Measurements from ENCODE around the gene SPTBN4.
A peak's percentile ranks its signal among the peaks of the same experiment; 100 is the strongest.

Gene SPTBN4

DNA sequence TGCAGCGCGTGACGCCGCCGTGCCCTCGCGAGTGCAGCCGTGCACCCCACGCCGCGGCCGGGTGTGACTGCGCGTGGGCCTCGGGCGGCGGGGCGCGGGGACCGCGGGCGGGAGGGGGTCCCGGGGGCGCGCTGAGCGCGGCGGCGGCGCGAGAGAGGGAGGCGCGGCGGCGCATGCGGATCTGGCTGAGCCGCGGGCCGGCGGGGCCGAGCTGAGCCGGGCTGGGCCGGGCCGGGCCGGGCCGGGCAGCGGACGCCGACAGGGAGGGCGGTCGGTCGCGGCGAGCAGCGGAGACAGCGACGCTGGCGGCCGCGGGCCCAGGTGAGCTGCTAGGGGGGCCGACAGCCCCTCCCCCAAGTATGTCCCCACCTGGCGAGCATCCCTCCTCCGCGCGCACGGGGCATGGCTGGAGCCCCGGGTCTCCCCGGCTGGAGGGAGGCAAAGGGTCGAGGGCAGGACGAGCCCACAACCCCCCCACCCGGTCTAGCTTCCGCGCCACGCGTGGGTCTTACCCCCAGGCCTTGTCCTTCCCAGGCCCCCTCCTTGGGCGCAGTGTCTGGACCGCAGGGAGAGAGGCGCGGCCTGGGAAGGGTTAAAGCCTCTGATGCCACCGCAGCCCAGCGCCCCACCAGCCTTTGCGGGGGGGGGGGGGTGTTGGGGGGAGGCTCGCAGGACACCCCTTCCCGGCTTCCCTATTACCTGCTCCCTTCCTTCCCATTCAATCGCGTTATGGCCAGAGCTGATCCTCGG lies at the start of gene SPTBN4:
SPTBN4 (plus strand) TSS at position 17 of the 750 bp plus-strand sequence. CDS start 5,621 bp downstream, outside the sequence.
- TF ChIP-seq, protein P1, sequence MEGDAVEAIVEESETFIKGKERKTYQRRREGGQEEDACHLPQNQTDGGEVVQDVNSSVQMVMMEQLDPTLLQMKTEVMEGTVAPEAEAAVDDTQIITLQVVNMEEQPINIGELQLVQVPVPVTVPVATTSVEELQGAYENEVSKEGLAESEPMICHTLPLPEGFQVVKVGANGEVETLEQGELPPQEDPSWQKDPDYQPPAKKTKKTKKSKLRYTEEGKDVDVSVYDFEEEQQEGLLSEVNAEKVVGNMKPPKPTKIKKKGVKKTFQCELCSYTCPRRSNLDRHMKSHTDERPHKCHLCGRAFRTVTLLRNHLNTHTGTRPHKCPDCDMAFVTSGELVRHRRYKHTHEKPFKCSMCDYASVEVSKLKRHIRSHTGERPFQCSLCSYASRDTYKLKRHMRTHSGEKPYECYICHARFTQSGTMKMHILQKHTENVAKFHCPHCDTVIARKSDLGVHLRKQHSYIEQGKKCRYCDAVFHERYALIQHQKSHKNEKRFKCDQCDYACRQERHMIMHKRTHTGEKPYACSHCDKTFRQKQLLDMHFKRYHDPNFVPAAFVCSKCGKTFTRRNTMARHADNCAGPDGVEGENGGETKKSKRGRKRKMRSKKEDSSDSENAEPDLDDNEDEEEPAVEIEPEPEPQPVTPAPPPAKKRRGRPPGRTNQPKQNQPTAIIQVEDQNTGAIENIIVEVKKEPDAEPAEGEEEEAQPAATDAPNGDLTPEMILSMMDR (conservative IDR thresholded peaks at IDR 0.05; ENCODE audit: low read depth, low read length), result no peak
- DNase-seq (ENCODE audit: low read depth), result no peak
- peak within 1 kb of the TSS; percentile 54 for H3K4me3 ChIP-seq (ENCODE audit: low read length)

DNA sequence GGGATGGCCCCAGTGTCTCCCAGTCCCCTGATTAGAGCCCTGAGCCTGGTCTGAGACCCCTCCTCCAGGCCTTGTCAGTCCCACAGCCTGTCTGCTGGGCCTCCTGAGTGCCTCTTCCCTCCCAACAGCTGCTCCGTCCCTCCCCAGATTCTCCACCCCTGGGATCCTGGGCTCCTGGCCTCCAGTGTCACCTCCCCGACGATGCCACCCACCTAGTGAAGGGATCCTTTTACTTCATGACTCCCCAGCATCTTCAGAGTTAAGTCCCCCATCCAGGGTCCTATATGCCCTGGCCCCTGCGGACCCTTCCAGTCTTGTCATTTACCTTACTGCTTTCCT lies 49.2 kb upstream of the SPTBN4 start:
- TF ChIP-seq, protein P1 (conservative IDR thresholded peaks at IDR 0.05; ENCODE audit: low read depth, low read length), result no peak
- no peak for DNase-seq (ENCODE audit: low read depth)
- H3K4me3 ChIP-seq (ENCODE audit: low read length), result no peak overlapping the region

DNA sequence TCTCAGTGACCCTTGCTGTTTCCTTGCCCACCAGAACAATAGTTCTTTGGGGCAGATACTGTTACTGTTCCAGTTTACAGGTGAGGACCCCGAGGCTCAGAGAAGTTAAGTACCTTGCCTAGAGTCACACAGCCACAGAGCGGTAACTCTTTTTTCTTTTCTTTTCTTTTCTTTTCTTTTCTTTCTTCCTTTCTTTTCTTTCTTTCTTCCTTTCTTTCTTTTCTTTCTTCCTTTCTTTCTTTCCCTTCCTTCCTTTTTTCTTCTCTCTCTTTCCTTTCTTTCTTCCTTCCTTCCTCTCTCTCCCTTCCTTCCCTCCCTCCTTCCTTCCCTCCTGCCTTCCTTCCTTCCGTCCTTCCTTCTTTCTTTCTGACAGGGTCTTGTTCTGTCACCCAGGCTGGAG lies 48.8 kb upstream of the SPTBN4 start:
- H3K4me3 ChIP-seq (ENCODE audit: low read length), result no peak overlapping the region
- TF ChIP-seq, protein P1 (conservative IDR thresholded peaks at IDR 0.05; ENCODE audit: low read depth, low read length), result no peak
- no peak for DNase-seq (ENCODE audit: low read depth)

DNA sequence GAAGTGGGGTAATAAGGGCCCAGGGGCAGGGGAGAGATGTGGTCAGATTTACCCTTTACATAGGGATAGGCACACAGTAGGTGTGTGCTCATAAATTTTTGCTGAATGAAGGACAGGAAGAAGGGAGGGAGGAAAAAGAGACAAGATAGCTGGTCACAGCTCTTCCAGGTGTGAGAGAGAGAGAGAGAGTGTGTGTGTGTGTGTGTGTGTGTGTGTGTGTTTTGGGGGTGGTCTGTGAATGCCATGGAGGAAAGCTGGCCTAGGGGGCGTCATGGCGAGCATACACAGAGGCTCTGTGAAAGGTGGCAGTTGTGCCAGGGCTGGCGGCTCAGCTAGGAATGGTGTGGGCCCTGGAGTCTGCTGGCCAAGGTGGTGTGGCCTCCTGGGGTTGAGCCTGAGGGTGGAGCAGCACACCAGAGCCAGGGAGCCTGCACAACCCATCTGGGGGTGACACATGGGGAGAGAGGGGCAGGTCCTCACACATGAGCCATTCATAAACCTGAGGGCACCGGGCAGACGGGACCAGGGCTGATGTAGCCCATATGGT lies 47.7 kb upstream of the SPTBN4 start:
- TF ChIP-seq, protein P1 (conservative IDR thresholded peaks at IDR 0.05; ENCODE audit: low read depth, low read length), result no peak
- DNase-seq (ENCODE audit: low read depth), result no peak
- H3K4me3 ChIP-seq (ENCODE audit: low read length), result no peak overlapping the region

DNA sequence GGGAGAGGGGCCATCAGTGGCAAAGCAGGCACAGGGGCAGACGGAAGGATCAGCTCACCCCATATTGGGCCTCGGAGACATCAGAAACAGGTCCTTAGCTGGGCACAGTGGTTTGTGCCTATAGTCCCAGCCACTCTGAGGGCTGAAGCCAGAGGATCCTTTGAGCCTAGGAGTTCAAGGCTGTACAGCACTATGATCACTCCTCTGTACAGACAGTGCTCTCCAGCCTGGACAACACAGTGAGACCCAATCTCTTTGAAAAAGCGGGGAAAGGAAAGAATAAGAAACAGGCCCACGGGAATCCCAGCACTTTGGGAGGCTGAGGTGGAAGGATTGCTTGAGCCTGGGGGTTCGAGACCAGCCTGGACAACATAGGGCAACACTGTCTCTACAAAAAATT lies 47.0 kb upstream of the SPTBN4 start:
- H3K4me3 ChIP-seq (ENCODE audit: low read length), result no peak overlapping the region
- TF ChIP-seq, protein P1 (conservative IDR thresholded peaks at IDR 0.05; ENCODE audit: low read depth, low read length), result no peak
- no peak for DNase-seq (ENCODE audit: low read depth)

DNA sequence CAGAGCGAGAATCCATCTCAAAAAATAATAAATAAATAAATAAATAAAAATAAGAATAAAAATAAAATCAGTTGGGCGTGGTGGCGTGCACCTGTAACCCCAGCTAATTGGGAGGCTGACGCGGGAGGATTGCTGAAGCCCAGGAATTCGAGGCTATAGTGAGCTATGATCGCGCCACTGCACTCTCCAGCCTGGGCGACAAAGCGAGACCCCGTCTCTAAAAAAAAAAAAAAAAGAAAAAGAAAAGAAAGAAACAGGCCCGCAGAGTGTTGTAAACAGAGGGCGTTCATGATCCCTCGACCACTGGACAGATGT lies 46.4 kb upstream of the SPTBN4 start:
- TF ChIP-seq, protein P1 (conservative IDR thresholded peaks at IDR 0.05; ENCODE audit: low read depth, low read length), result no peak
- peak overlapping the region; percentile 65 for H3K4me3 ChIP-seq (ENCODE audit: low read length)
- no peak for DNase-seq (ENCODE audit: low read depth)

Data from retinal pigment epithelial cell (primary cell).